GM18873 (cell line): Measurements from ENCODE around the gene CERS6.
"Not testable (repeated sequence)": the region's sequence is repeated elsewhere in the genome, so short reads cannot be mapped to it uniquely, and the experiment has no call there.

Source experiments
- ATAC-seq: cut with Tn5 transposase; IDR thresholded peaks from one replicate; pipeline ENCODE4 v1.9.1; 2021; ENCODE audit warnings: mild to moderate bottlenecking, moderate library complexity, moderate number of reproducible peaks; ENCODE audit not compliant: unreplicated experiment, low FRiP score

CERS6 gene, protein sequence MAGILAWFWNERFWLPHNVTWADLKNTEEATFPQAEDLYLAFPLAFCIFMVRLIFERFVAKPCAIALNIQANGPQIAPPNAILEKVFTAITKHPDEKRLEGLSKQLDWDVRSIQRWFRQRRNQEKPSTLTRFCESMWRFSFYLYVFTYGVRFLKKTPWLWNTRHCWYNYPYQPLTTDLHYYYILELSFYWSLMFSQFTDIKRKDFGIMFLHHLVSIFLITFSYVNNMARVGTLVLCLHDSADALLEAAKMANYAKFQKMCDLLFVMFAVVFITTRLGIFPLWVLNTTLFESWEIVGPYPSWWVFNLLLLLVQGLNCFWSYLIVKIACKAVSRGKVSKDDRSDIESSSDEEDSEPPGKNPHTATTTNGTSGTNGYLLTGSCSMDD

GRCh38 chr2:168455645-168456520, at the start of gene CERS6:
Gene CERS6, plus strand, starts transcription at chr2:168456272. Its CDS starts 177 bp downstream, at chr2:168456449.
- ATAC-seq, result peak; percentile 91

GRCh38 chr2:168412301-168412700, 43.8 kb upstream of the CERS6 start:
- not testable (repeated sequence) for ATAC-seq

GRCh38 chr2:168413101-168413500, 43.0 kb upstream of the CERS6 start:
- not testable (repeated sequence) for ATAC-seq

GRCh38 chr2:168416555-168416954, 39.5 kb upstream of the CERS6 start:
- no peak for ATAC-seq

DNA sequence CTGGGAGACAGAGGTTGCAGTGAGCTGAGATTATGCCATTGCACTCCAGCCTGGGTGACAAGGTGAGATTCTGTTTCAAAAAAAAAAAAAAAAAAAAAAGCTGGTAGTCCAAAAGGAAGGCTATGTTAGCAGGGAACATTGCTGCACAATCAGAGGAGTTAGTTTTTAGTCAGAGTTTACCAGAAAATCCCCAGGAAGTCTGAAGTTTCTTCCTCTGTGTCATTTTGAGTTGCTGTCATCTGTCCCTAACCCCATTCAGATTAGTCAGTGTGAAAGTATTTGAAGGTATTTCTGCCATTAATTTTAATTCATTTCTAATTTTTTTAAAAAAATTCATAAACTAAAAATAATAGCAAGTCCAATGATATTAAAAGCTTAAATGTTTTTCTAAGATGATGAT, 33.5 kb upstream of the CERS6 start:
- peak; percentile 79 for ATAC-seq

DNA sequence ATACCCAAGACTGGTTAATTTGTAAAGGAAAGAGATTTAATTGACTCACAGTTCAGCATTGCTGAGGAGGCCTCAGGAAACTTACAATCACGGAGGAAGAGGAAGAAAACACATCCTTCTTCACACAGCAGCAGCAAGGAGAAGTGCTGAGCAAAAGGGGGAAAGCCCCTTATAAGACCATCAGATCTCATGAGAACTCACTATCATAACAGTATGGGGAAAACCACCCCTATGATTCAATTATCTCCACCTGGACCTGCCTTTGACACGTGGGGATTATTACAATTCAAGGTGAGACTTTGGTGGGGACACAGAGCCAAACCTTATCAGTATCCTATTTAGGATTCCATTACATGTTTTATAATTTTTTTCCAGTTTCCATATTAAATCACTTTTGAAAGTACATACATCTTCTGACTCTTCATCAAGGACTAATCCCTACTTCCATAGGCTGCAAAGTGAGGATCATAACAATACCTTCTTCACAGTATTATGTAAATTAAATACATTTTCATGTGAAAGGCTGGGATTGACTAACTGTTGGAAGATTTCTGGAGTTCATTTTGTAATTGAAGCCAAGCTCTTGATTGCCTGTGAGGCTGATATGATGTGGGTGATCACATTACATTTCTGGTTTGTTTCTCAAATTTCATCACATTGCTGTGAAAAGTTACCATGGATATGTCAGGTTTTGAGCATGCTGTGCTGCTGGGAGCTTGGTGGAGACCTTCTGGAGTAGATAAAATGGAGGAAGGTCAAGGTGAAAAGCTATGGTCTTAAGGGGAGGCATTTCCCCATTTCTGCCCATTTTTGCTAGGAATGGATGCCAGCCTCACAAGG, 31.7 kb upstream of the CERS6 start:
- no peak for ATAC-seq

- ATAC-seq, result no peak
These were observed 31.1 kb upstream of the CERS6 start for GRCh38 chr2:168424971-168425370.

DNA sequence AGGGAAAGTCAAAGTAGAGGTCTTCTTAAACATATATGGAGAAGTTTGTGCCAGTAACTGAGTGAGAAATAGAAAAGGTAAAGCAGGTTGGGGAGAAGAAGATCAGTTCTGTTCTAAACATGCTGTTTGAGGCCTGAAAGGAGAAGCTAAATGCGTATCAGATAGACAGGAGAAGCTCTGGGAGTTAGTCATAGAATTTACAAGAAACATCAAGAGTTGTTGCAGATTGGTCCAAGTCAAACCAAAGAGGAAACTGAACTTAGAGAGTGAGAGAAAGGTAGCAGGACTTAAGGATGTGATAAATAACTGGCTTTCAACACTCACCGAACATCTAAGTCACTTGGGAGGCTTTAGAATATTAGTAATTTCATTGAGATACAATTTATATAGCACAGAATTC, 29.2 kb upstream of the CERS6 start:
- no peak for ATAC-seq

- ATAC-seq, result no peak
These were observed 28.6 kb upstream of the CERS6 start for GRCh38 chr2:168427451-168427850.

DNA sequence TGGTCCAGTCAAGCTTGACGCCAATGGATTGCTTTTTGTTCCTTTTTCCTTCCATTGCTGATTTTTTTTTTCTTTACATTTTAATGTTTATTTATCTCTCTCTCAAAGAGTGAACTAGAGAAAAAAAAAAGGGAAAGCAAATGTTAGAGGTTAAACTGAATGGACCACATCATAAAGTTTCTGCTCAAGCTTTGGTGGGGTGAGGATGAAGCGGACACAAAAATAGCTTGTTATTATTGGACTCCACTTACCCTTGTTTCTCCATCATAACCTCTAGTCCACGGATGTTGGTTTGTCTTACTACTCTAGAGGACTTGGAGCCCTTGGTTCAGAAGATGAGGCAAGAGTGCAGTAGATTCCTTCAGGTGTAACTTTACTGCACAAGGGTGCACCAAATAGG, 27.6 kb upstream of the CERS6 start:
- no peak for ATAC-seq

- ATAC-seq, result no peak
These were observed 26.1 kb upstream of the CERS6 start for GRCh38 chr2:168429988-168430387.

DNA sequence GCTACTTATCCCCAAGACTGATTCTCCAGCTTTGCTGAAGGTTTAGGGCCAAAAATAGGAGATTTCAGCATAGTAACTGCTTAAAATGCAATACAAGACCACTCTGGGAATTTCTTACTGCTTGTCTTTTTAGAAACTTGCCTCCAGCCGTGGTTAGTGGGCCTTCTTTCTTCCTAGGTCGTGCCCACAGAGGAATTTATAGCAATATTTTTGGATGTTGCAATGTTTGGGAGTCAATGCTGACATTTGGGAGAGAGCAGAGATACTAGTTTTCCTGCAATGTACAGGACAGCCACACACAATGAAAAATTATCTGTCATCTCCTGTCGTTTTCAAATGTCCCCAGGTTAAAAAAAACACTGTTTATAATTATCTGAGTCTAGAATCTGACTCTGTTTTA, 25.6 kb upstream of the CERS6 start:
- no peak for ATAC-seq

GRCh38 chr2:168431301-168432024, 24.6 kb upstream of the CERS6 start:
- no peak for ATAC-seq

- no peak for ATAC-seq
These were observed 24.0 kb upstream of the CERS6 start for GRCh38 chr2:168432100-168432499.

DNA sequence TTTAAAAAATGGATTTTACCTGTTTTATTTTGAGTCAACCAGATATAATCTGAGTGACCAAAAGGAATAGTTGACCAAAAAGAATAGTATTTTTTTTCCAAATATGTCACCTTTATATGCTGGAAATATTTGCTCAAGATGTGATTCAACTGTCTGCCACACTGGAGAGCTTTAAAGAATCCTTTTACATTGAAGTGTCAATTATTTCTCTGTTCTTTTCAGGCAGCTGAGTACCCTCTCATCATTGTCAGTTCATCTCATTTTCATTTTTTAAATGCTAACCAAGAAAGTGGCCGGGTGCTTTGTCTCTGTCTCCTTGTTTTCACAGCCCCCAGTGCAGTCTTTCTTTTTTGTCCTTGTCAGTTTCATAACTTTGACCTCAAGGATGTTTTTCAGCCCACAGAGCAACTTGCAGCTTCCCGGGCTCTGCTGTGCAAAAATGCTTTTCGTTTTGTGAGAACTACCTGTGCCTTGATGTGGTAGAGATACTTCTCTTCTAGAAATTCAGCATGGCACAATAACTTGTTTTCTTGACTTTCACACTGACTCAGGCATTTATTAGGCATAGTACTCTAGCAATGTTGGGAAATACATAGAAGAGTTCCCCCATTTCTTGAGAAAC, 23.4 kb upstream of the CERS6 start:
- ATAC-seq, result peak; percentile 52

DNA sequence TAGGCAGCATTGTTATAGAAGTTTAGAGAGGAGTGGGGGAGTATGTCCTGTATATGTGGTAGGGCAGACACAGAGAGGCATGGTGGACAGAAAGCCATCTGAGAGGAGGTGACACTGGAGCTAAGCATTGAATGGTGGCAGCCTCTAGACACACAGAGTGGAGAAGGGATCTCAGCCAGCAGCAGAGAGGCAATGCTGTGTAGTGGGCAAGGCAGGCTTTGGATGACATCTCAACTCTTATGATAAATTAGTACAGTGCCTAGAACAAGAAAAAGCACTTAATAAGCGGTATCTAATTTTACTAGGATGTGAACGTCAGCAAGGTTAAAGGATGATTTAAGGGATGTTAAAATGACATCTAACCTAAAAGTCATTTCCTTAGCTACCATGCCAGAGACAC, 22.5 kb upstream of the CERS6 start:
- no peak for ATAC-seq

GRCh38 chr2:168434146-168434545, 21.9 kb upstream of the CERS6 start:
- ATAC-seq, result no peak

DNA sequence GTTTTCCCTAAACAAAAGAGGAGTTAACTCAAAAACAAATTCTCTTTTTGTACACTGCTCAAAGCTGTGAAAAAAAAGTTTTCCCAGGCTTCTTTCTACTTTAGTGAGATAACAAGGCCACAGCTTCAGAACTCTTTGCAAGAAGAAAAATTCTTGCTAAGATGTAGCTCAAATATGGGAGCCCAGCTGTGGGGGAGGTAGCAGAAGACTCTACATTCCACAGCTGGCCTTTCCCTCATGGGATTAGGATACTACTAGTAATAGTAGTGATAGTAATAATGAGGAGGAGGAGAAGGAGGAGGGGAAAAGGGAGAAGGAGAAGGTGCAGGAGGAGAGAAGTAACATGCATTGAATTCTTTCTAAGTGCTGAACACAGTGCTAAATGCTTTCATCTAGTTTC, 19.2 kb upstream of the CERS6 start:
- no peak for ATAC-seq

GRCh38 chr2:168438553-168438952, 17.5 kb upstream of the CERS6 start:
- ATAC-seq, result no peak

DNA sequence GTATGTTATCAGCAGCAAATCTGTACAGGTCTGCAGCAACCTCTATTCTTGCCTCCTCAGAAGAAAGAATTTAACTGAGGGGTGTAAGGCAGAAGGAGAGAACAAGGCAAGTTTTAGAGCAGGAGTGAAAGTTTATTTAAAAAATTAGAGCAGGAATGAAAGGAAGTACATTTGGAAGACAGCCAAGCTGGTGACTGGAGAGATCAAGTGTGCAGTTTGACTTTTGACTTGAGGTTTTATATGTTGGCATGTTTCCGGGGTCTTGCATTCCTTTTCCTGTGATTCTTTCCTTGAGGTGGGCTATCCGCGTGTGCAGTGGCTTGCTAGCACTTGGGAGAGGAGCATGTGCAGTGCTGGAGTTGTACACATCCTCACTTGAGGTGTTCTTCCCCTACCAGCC, 16.5 kb upstream of the CERS6 start:
- no peak for ATAC-seq
